ENCODE measurements around the gene PLEKHA7. TPM values are rescaled to one million over a fixed set of nuclear protein-coding genes. Genes with fewer than 3 reads are reported as not detected.

Gene PLEKHA7
- total and polyA plus RNA-seq, 2 of the 8 experiments (the other 6 are each of a cell fraction or from before 2014, with no cell fraction given): 11.4 to 25.6 TPM

DNA sequence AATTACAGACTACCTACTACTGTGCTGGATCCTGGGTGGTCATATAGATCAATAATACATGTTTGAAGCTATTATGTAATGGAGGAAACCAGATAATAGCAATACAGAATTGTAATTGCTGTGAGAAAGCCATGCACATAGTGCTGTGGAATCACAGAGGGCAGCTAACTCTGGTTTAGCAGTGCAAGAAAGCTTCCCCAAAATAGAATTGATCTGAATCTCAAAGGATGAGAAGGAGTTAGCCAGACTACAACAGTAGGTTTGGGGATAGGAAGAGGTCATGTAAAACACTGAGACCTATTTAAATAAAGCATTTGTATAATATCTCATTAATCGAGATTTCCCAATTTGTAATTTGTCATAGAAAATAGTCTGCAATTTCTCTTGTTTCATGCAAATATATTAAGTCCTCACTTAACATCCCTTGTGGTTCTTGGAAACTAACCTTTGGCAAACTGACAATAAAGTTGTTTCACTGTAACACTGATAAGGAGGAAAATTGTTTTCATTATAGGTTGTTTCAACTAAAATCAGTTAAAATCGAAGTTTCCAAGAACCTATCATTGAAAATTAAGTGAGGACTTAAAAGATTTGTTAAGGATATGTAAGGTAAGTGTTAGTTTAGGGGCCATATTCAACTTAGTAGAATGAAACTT is 268.1 kb downstream of the PLEKHA7 start:
- no peak overlapping the region for H4K91ac ChIP-seq (replicated peaks; ENCODE audit: insufficient read length, low read length)
- H2BK5ac ChIP-seq (ENCODE audit: low read depth, low read length): no peak overlapping the region
- peaks cover 0 to 6% (median 0%) of the 10 kb centered on the region in 4 experiments; a peak in 2 of 7 replicates for H3K4me1 ChIP-seq (replicated peaks in 1 of 4; ENCODE audit: control insufficient read depth in 3 of 4, insufficient read depth in 4 of 4, low read length in 3 of 4)
- H3K4ac ChIP-seq (replicated peaks; ENCODE audit: insufficient read length, low read depth, low read length): no peak overlapping the region
- peaks cover 5 to 8% of the 10 kb centered on the region in 2 experiments for H4K20me1 ChIP-seq (replicated peaks in 1 of 2; ENCODE audit: control insufficient read depth in 1 of 2, insufficient read depth in 2 of 2, low read length in 2 of 2)
- peaks cover 10 to 76% (median 50%) of the 10 kb centered on the region in 4 experiments for H3K36me3 ChIP-seq (ENCODE audit: control insufficient read depth in 2 of 4, insufficient read depth in 4 of 4, low read length in 3 of 4)
- POLR2A ChIA-PET (ENCODE audit: partially characterized antibody): interaction anchor here (0.5 to 1.3 kb wide), 3 partner anchors 13 to 80 kb away, joined by 3 to 4 read pairs (median 3); no protein-coding TSS in a partner anchor
- no peak overlapping the region for H3K14ac ChIP-seq (ENCODE audit: insufficient read length)
- H4K5ac ChIP-seq (ENCODE audit: insufficient read length, low read depth, low read length): no peak overlapping the region
- H3K23me2 ChIP-seq (ENCODE audit: low read depth, low read length): no peaks in the 10 kb centered on the region
- no peaks in the 10 kb centered on the region for H3K9me3 ChIP-seq (ENCODE audit: insufficient read depth in 2 of 2, low read depth in 1 of 2, low read length in 1 of 2)
- H3K9ac ChIP-seq (replicated peaks in 1 of 4; ENCODE audit: extremely low read depth in 1 of 4, low read depth in 3 of 4, low read length in 3 of 4): no peak overlapping the region
- no peak overlapping the region for H2BK15ac ChIP-seq (ENCODE audit: low read length)
- H2BK120ac ChIP-seq (replicated peaks; ENCODE audit: low read depth, low read length): no peak overlapping the region
- H3K18ac ChIP-seq (ENCODE audit: extremely low read depth, low read length): no peak overlapping the region
- H3K79me2 ChIP-seq (ENCODE audit: control insufficient read depth in 1 of 2, insufficient read depth in 2 of 2, low read length in 2 of 2): peaks cover 10 to 67% of the 10 kb centered on the region in 2 experiments
- H3K56ac ChIP-seq (replicated peaks; ENCODE audit: insufficient read length, low read depth, low read length): no peak overlapping the region
- H2AK5ac ChIP-seq (ENCODE audit: low read depth, low read length): no peak overlapping the region
- CTCF ChIA-PET (ENCODE audit: partially characterized antibody): interaction anchor here (1.5 kb wide), 1 partner anchor 36 kb away, joined by 4 read pairs; no protein-coding TSS in a partner anchor
- H2AFZ ChIP-seq (ENCODE audit: low read length): no peak overlapping the region
- no peak overlapping the region for H3K23ac ChIP-seq (ENCODE audit: insufficient read length)
- H3K79me1 ChIP-seq (ENCODE audit: low read depth, low read length): peaks cover 8% of the 10 kb centered on the region
- H2BK20ac ChIP-seq (ENCODE audit: low read length): no peak overlapping the region
- no peak overlapping the region for H3K27ac ChIP-seq (ENCODE audit: low read depth, low read length)
- no peak overlapping the region for H3K4me2 ChIP-seq (ENCODE audit: insufficient read depth in 1 of 2, low read depth in 2 of 2, low read length in 2 of 2)
- no peak overlapping the region for H2BK12ac ChIP-seq (ENCODE audit: low read depth, low read length)
- no peak overlapping the region for H3K4me3 ChIP-seq (ENCODE audit: extremely low read depth in 1 of 4, insufficient read depth in 2 of 4, low read depth in 3 of 4, low read length in 4 of 4)
- no peak overlapping the region for H4K8ac ChIP-seq (ENCODE audit: extremely low read depth, insufficient read depth, low read length)
- peaks cover 0 to 1% (median 0%) of the 10 kb centered on the region in 4 experiments; a peak in 1 of 7 replicates for H3K27me3 ChIP-seq (replicated peaks in 1 of 4; ENCODE audit: control insufficient read depth in 3 of 4, extremely low read depth in 1 of 4, insufficient read depth in 3 of 4, low read length in 3 of 4)
- 92% methylated on average over 2 of the region's 2 CpGs; no CpG with 5 or more reads in 1 of the 2 experiments for WGBS, 2 experiments (ENCODE audit: extremely low coverage in 1 of 2, insufficient coverage in 1 of 2, insufficient read length in 1 of 2, insufficient replicate concordance in 2 of 2, low coverage in 1 of 2, low lambda C conversion rate in 2 of 2, missing lambda C conversion rate in 1 of 2)
- FAIRE-seq: no peak
- no peak for DNase-seq (ENCODE audit: low read depth in 1 of 2, low spot score in 2 of 2)
- TF ChIP-seq TAF7 (optimal IDR thresholded peaks at IDR 0.05; ENCODE audit: borderline replicate concordance, low read depth, low read length) (no peak), CBX5 (IDR thresholded peaks at IDR 0.05; ENCODE audit: low read depth, low read length) (no peak), SP2 (IDR thresholded peaks at IDR 0.05; ENCODE audit: low read length) (no peak), GABPA (IDR thresholded peaks at IDR 0.05; ENCODE audit: borderline replicate concordance, insufficient read depth, low read length) (no peak), CEBPB (IDR thresholded peaks at IDR 0.05; ENCODE audit: low read depth, low read length) (no peak), KDM4A (IDR thresholded peaks at IDR 0.05; ENCODE audit: low read depth, low read length, severe bottlenecking) (no peak), CBX8 (IDR thresholded peaks at IDR 0.05; ENCODE audit: borderline replicate concordance, low read depth, low read length) (no peak), POU5F1 (IDR thresholded peaks at IDR 0.05; ENCODE audit: low read depth, low read length) (no peak), SIX5 (IDR thresholded peaks at IDR 0.05; ENCODE audit: low read depth, low read length) (no peak), SP4 (IDR thresholded peaks at IDR 0.05; ENCODE audit: low read length) (no peak), BACH1 (IDR thresholded peaks at IDR 0.05; ENCODE audit: low read length) (no peak), HDAC6 (IDR thresholded peaks at IDR 0.05; ENCODE audit: low read depth, low read length) (no peak), RXRA (IDR thresholded peaks at IDR 0.05; ENCODE audit: insufficient read depth, low read depth, low read length) (no peak), BRCA1 (IDR thresholded peaks at IDR 0.05; ENCODE audit: low read depth, low read length) (no peak)
